CD4-positive, alpha-beta T cell treated with Interleukin-1 beta for 1 hour (primary cell): ENCODE measurements around the gene CMTM2.
"Not testable (repeated sequence)": the region's sequence is repeated elsewhere in the genome, so short reads cannot be mapped to it uniquely, and the experiment has no call there.

Experiments
- DNase-seq, 2 donors: peaks; one replicate each; pipeline ENCODE4 v3.0.0-alpha.2; 2020 to 2022

Gene CMTM2

GRCh38 chr16:66610111-66610820 lies 31.0 kb downstream of the CMTM2 start:
- no peak for DNase-seq

- not testable (repeated sequence) for DNase-seq
These were observed 32.6 kb downstream of the CMTM2 start for GRCh38 chr16:66611911-66612310.

GRCh38 chr16:66612422-66612821 lies 33.2 kb downstream of the CMTM2 start:
- no peak for DNase-seq

GRCh38 chr16:66614161-66614802 lies 35.0 kb downstream of the CMTM2 start:
- no peak for DNase-seq

- DNase-seq: no peak
These were observed 36.9 kb downstream of the CMTM2 start for GRCh38 chr16:66616169-66616568.

DNA sequence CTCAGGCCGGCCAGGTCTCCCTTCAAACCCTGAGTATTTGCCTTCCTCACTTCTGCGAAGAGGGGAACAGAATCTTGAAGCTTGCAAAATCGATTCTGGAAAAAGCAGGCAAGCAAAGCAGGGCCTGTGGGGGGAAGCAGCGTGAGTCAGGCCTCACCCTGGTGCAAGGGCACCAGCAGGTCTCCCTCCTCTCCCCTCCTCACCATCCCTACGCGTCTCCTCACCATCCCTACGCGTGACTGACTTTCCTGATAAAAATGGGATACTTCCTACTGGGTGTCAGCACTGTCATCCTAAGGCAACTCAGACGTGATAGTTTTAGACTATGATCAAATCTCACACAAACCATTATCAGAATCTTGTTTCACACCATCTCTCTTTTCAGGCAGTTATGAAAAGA lies 37.3 kb downstream of the CMTM2 start:
- DNase-seq: no peak

DNA sequence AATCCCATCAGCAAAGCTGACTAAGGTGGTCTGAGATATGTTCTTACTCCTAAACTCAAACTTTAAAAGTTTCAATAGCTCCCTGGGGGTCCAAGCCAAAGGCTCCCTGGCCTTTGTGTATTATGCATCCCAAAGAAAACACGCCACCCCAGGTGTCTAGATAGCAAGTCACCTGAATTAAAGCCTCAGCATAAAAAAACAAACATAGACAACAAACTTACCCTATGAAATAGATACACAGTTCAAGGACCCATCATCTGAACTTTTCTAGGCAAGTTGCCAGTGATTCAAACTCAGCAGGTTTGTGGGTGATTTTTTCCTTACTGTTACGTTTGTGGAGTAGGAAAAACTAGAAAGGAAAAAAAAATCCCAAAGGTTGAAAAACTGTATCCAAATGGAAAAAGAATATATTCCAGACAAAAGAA lies 37.8 kb downstream of the CMTM2 start:
- no peak for DNase-seq

- no peak for DNase-seq
These were observed 38.5 kb downstream of the CMTM2 start for GRCh38 chr16:66617728-66618127.

- DNase-seq: no peak
These were observed 39.5 kb downstream of the CMTM2 start for GRCh38 chr16:66618588-66619375.

DNA sequence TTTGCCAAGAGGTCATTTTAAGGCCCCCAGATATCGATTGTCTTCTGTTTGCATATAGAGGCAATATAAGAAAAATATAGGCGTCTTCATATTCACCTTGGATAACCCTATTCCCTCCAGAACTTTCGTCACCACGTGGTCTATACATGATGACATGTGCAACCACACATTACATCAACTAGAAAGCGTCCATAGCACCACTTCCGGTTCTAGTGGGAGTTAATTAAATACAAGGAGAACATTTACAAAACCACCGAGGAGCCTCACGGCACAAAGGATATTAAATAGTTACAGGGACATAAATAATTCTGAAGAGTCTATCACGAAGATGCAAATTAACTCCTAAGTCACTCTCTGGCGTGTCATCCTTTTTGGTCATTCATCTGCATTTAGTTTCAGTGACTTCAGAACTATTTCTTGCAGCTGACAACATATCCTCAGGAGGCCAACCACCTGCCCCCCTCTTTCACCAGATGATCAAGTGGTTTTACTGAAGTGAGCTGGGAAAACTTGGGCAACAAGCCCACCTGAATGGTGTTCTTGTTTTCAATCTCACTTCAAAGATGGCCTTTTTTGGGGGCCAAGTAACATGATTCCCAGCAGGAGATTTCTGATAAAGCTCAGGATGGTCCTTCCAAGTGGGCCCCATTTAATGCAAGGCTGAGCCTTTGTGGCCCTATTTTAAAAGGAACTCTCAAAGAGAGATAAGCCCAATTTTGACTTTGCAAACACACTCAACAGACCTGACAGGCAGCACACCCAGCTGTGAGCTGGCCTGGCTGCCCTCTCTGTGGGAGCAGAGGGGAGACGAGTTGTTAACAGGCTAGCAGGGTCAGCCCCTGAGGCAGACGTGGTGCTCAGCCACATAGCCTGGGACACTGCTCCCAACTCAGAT lies 40.5 kb downstream of the CMTM2 start:
- DNase-seq: no peak

DNA sequence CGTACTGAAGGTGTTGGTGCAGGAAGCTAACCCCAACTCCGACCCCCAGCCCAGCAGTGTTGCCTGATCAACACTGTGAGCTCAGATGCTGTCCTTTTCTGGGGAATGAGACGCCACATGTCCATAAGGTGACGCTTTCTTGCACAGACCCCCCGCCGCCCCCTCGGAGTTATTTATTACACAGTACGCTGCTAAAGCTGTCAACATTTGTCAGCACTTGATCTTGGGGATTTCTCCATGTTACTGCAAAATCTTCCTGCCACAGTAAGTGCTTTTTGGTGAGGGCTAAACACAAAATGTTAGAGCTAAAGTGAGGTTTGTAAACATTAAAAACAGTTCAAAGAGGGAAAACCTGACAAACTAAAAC lies 41.1 kb downstream of the CMTM2 start:
- no peak for DNase-seq

- no peak for DNase-seq
These were observed 42.7 kb downstream of the CMTM2 start for GRCh38 chr16:66621973-66622372.

- no peak for DNase-seq
These were observed 43.6 kb downstream of the CMTM2 start for GRCh38 chr16:66622863-66623262.

GRCh38 chr16:66623755-66624154 lies 44.5 kb downstream of the CMTM2 start:
- DNase-seq: no peak

GRCh38 chr16:66627611-66628378 lies 48.5 kb downstream of the CMTM2 start:
- DNase-seq: not testable (repeated sequence)

DNA sequence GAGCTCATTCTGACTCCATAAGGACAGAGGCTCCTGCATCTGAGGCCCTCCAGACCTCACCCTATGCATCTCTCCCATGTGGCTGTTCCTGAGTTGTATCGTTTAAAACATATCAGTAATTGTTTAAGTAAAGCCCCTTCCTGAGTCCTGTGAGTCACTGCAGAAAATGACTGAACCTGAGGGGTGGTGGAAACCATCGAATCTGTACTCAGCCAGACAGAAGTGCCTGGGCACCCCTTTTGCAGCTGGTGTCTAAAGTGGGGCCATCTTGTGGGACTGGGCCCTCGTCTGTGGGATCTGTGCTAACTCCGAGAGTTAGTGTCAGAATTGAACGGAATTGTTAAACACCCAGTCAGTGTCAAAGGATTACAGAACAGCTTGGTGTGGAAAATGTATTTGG lies 50.6 kb downstream of the CMTM2 start:
- no peak for DNase-seq

DNA sequence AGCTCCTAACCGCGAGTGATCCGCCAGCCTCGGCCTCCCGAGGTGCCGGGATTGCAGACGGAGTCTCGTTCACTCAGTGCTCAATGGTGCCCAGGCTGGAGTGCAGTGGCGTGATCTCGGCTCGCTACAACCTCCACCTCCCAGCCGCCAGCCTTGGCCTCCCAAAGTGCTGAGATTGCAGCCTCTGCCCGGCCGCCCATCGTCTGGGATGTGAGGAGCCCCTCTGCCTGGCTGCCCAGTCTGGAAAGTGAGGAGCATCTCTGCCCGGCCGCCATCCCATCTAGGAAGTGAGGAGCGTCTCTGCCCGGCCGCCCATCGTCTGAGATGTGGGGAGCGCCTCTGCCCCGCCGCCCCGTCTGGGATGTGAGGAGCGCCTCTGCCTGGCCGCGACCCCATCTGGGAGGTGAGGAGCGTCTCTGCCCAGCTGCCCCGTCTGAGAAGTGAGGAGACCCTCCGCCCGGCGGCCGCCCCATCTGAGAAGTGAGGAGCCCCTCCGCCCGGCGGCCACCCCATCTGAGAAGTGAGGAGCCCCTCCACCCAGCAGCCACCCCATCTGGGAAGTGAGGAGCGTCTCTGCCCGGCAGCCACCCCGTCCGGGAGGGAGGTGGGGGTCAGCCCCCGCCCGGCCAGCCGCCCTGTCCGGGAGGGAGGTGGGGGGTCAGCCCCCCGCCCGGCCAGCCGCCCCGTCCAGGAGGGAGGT lies 51.4 kb downstream of the CMTM2 start:
- DNase-seq: not testable (repeated sequence)

DNA sequence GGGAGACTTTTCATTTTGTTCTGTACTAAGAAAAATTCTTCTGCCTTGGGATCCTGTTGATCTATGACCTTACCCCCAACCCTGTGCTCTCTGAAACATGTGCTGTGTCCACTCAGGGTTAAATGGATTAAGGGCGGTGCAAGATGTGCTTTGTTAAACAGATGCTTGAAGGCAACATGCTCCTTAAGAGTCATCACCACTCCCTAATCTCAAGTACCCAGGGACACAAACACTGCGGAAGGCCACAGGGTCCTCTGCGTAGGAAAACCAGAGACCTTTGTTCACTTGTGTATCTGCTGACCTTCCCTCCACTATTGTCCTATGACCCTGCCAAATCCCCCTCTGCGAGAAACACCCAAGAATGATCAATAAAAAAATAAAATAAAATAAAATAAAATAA lies 52.3 kb downstream of the CMTM2 start:
- DNase-seq: not testable (repeated sequence)

DNA sequence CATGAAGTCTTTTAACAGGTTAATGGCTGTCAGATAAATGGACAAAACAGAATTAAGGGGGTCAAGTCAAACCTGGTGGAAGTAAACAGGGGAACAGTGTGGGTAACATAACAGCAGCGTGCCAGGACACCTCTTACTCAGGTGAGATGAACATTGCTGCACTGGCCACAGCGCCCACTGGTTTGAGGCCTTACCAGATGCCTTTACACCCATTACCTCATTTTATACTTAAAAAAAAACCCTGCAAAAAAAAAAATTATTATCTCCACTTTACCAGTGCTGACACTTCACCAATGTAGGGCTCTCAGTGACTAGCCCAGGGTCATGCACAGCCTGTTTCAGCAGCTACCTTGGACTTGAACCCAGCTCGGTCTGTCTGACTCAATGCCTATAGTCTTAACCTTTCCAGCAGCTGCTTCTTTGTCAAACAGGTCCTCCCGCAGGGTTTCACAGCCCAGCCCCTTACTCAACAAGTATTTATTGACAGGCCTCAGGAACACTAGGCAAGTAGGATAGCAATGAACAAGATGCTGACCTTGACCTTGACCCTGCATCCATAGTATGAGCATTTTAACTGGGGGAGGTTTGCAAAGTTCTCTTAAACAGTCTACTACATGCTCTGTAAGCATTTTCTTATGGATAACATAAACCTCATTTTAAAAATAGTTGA lies 55.4 kb downstream of the CMTM2 start:
- DNase-seq: no peak

DNA sequence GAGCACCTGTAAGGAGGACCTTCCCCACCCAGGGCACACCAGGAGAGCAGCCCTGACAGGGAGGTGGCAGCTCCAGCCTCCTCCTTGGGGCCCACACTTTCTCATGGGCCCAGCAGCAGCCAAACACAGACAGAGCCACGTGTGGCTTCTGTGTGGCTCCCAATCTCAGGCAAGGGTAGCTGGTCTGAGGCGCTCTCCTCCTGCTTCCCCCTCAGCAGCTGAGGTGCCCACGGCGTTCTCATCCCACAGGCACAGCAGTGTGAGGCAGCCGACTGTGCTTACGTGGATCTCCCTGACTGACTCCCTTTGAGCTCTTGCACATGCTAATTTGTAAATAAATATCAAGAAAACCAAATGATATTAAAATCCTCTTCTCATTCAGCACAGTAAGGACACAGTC lies 56.1 kb downstream of the CMTM2 start:
- DNase-seq: no peak

GRCh38 chr16:66636199-66636598 lies 56.9 kb downstream of the CMTM2 start:
- no peak for DNase-seq
